Testis (tissue), 3 donors: ENCODE results near the gene SSBP3. TPM values are rescaled to one million over a fixed set of nuclear protein-coding genes. Genes with fewer than 3 reads are reported as not detected.

Experiments
- DNase-seq: peaks from one replicate; pipeline ENCODE4 v3.0.0-alpha.2; 2019
- H3K27ac ChIP-seq, 2 donors: fragments of 200-600 bp; sonication (generic); one replicate each; pipeline ENCODE4 v1.5.1; 2019
- H3K27me3 ChIP-seq: fragments of 200-600 bp; sonication (generic); one replicate; pipeline ENCODE4 v1.5.1; 2019
- H3K36me3 ChIP-seq: fragments of 200-600 bp; sonication (generic); one replicate; pipeline ENCODE4 v1.5.1; 2017; ENCODE audit warnings: low read depth; ENCODE audit errors: missing control alignments
- H3K4me1 ChIP-seq: fragments of 200-600 bp; sonication (generic); one replicate; pipeline ENCODE4 v1.5.1; 2019
- H3K4me3 ChIP-seq, 2 donors: fragments of 200-600 bp; sonication (generic); one replicate each; pipeline ENCODE4 v1.5.1; 2017 to 2019
- H3K9me3 ChIP-seq: fragments of 200-600 bp; sonication (generic); one replicate; pipeline ENCODE4 v1.5.1; 2017
- CTCF ChIP-seq, 3 experiments: fragments of 450-650 bp in 2 of 3; fragments of 200-600 bp in 1 of 3; sonication (generic) in 1 of 3; IDR thresholded peaks; one replicate each; pipeline ENCODE4 v1.5.1; 2016 to 2019; ENCODE audit warnings: antibody characterized with exemption in 3 of 3, mild to moderate bottlenecking in 2 of 3, moderate library complexity in 1 of 3
- POLR2A ChIP-seq: fragments of 450-650 bp; IDR thresholded peaks from one replicate; pipeline ENCODE4 v1.6.1; 2017; ENCODE audit warnings: antibody characterized with exemption, mild to moderate bottlenecking, moderate library complexity
- WGBS, 2 donors: methylation state at CpG; one replicate each; pipeline ENCODE4 v1.1.5; 2018; 5-methylcytosine and 5-hydroxymethylcytosine counted together
- intact Hi-C: fragments of 100-400 bp; cut with DNase I; formaldehyde crosslinking; loops from one replicate; pipeline ENCODE4 v1.15.1; 2023; ENCODE audit warnings: low total_unique reads
- polyA plus RNA-seq: library from polyadenylated mRNA; stranded (reverse); fragments of 350-450 nt; fragmentation: Illumina TruSeq; extraction: RNeasy Lipid Tissue Mini Kit (QIAGEN cat#74804); gene quantifications from one replicate; pipeline ENCODE4 v1.2.3, GENCODE V29; 2014; ENCODE audit warnings: low read depth, low replicate concordance; ENCODE audit not compliant: insufficient read depth
- total RNA-seq, 2 donors: library from RNA; depleted of rRNA; stranded (reverse); fragments of >200 nt; gene quantifications; one replicate each; pipeline ENCODE4 v1.2.3, GENCODE V29; 2016

Gene SSBP3
- total and polyA plus RNA-seq, 3 donors from 2014 or later = 88.8 to 99.0 (median 91.6) TPM

DNA sequence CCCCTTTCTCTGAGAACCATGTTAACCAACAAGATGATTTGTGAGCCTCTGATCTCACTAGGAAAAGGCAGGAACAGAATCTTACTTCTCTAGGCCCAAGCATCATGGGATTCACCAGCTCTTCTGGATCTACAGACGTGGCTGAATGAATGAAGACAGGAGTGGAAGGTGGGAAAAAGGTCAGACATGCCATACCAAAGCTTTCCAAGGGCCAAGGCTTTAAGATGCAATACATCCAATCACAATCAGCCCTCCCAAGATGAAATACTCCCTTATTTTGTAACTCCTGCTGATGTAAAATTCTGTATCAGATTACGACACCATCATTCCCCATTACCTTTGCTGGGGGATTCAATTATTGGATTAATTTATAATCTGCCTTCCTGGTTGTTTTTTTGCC is 80.9 kb downstream of the SSBP3 start:
- H3K4me3 ChIP-seq = no peak overlapping the region
- TF ChIP-seq CTCF (IDR thresholded peaks at IDR 0.05) (no peak), POLR2A (no peak)
- no peaks in the 10 kb centered on the region for H3K36me3 ChIP-seq
- H3K9me3 ChIP-seq = no peaks in the 10 kb centered on the region
- peaks cover 73% of the 10 kb centered on the region for H3K4me1 ChIP-seq
- intact Hi-C loops = no loop called here
- WGBS, 2 donors = 50 to 70% methylated on average over 2 of the region's 2 CpGs
- no peaks in the 10 kb centered on the region for H3K27me3 ChIP-seq
- peak overlapping the region; percentile 61 to 80 for H3K27ac ChIP-seq
- no peak for DNase-seq

DNA sequence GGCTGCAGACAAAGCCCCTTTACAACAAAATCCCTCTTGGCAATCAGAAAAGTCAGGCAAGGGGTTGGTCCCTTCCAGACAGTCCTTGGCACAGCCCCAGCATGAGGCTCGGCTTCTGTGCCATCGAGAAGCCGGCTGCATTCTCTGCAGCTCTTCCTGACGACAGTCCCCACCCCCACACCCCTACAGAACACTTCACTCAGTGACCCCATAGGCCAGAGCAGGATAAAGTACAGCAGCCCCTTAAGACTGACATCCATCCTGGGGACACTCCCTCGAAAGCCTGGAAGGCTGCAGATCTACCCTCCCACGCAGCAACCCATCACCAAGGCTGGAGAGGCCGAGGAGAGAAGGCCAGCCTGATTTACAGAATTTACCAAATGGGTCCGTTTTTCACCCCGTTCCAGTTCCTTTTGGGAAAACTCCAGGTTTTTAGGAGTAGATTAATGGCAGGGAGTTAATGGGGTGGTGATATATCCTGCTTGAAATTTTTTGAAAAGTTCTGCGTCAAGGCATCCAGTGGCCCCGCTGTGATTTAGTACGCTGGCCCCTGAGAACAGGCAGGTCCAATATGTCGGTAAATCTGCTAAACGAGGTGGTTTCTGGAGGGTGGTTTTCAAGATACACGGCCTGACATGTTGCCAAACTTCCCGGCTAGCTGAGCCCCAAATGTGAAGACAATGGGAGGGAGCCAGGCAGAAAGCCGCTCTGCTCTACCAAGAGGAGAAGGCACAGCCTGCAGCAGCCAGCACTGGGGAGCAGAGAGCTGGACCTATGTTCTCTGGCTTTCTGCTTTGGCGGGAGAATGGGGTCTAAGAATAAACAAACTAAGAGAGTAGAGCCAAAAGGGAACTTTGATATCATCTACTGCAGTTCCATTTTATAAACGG is 81.7 kb downstream of the SSBP3 start:
- 30 to 48% methylated on average over 15 to 19 of the region's 19 CpGs for WGBS, 2 donors
- Histone ChIP-seq H3K4me1 (peaks cover 65% of the 10 kb centered on the region), H3K36me3 (no peaks in the 10 kb centered on the region), H3K9me3 (no peaks in the 10 kb centered on the region), H3K4me3 (no peak overlapping the region), H3K27ac (peak overlapping the region; percentile 61 to 80), H3K27me3 (no peaks in the 10 kb centered on the region)
- TF ChIP-seq CTCF (IDR thresholded peaks at IDR 0.05) (no peak), POLR2A (no peak)
- intact Hi-C loops = no loop called here
- peak; percentile 68 for DNase-seq

- H3K4me3 ChIP-seq = no peak overlapping the region
- no peaks in the 10 kb centered on the region for H3K9me3 ChIP-seq
- H3K27ac ChIP-seq = peak overlapping the region; percentile 61 to 80
- H3K27me3 ChIP-seq = no peaks in the 10 kb centered on the region
- WGBS, 2 donors = 41 to 72% methylated on average over 6 of the region's 6 CpGs
- peaks cover 59% of the 10 kb centered on the region for H3K4me1 ChIP-seq
- no peaks in the 10 kb centered on the region for H3K36me3 ChIP-seq
- intact Hi-C loops = no loop called here
- no peak for TF ChIP-seq CTCF (IDR thresholded peaks at IDR 0.05)
- TF ChIP-seq POLR2A = no peak
- no peak for DNase-seq
These were observed 82.3 kb downstream of the SSBP3 start for GRCh38 chr1:54323921-54324250.

DNA sequence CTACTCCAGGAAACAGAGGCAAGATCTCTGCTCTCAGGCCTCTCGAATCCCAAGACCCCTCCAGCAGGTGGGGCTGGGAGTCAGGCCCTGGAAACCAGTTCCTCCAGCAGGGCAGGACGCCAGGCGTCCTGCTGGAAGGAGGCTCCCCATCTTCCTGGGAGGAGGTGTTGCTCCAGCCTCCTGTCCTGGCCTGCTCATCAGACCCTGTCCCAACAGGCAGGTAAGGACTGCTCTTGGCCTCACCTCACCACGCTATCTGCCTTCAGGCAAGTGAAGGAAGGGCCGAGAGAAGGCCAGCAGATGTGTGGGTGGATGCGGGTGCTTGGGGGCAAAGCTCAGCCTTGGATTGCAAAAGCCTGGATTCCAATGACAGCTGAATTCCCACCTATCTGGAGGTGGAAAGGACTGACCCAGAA is 82.9 kb downstream of the SSBP3 start:
- peak overlapping the region in 1 of 2 donors; percentile 80 for H3K27ac ChIP-seq
- 44 to 80% methylated on average over 4 to 6 of the region's 6 CpGs for WGBS, 2 donors
- TF ChIP-seq CTCF (IDR thresholded peaks at IDR 0.05) = no peak
- intact Hi-C loops = no loop called here
- no peak overlapping the region for H3K4me3 ChIP-seq
- peaks cover 54% of the 10 kb centered on the region for H3K4me1 ChIP-seq
- no peaks in the 10 kb centered on the region for H3K9me3 ChIP-seq
- H3K36me3 ChIP-seq = no peaks in the 10 kb centered on the region
- DNase-seq = no peak
- H3K27me3 ChIP-seq = no peaks in the 10 kb centered on the region
